OCI-LY1 (cell line): ENCODE measurements around the gene RALGPS1.

Source experiments
- EZH2 ChIP-seq: fragments of 200-600 bp; sonication (generic), shearing (Covaris generic); IDR thresholded peaks from 2 replicates; pipeline ENCODE4 v1.8.0; 2017; ENCODE audit warnings: borderline replicate concordance, mixed run types, mild to moderate bottlenecking, antibody characterized with exemption, low read length, moderate library complexity, mixed read lengths
- TF ChIP-seq, protein P1 (sequence below): fragments of 200-600 bp; sonication (generic), shearing (Covaris generic); IDR thresholded peaks from 2 replicates; pipeline ENCODE4 v1.5.1; 2017; ENCODE audit warnings: mild to moderate bottlenecking, antibody characterized with exemption, low read length, moderate library complexity, mixed read lengths

DNA sequence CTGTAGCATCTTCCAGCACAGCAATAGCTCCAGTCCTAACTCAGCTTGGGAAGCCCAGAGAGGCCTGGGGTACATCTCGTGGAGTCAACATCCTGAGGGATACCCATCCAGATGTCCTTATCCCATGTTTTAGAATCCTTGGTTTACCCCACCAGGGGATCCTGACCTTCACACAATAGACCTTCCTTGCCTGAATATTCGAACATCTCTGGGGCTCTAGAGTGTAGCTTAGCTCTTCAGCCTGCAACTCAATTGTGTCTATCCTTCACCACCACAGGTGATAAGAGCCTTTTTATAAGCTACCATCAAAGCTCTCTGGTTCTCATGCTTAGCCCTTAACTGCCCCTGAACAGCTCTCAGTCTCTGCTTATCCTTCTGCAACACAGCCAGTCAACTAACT, 7.5 kb upstream of the RALGPS1 start:
- TF ChIP-seq, protein P1, sequence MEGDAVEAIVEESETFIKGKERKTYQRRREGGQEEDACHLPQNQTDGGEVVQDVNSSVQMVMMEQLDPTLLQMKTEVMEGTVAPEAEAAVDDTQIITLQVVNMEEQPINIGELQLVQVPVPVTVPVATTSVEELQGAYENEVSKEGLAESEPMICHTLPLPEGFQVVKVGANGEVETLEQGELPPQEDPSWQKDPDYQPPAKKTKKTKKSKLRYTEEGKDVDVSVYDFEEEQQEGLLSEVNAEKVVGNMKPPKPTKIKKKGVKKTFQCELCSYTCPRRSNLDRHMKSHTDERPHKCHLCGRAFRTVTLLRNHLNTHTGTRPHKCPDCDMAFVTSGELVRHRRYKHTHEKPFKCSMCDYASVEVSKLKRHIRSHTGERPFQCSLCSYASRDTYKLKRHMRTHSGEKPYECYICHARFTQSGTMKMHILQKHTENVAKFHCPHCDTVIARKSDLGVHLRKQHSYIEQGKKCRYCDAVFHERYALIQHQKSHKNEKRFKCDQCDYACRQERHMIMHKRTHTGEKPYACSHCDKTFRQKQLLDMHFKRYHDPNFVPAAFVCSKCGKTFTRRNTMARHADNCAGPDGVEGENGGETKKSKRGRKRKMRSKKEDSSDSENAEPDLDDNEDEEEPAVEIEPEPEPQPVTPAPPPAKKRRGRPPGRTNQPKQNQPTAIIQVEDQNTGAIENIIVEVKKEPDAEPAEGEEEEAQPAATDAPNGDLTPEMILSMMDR: no peak
- no peak for TF ChIP-seq EZH2
